CD4-positive, alpha-beta T cell (primary cell): ENCODE data around the gene PCDHGB7. TPM values are rescaled to one million over a fixed set of nuclear protein-coding genes. Genes with fewer than 3 reads are reported as not detected.

Experiments used
- ATAC-seq: fragments of 200-7000 bp; cut with Tn5 transposase; one replicate; pipeline ENCODE4 v1.10.0; 2022; ENCODE audit warnings: mild to moderate bottlenecking; ENCODE audit not compliant: poor library complexity
- CTCF ChIA-PET: fragments of 350-600 bp; sonication (Branson Sonifier 250); formaldehyde crosslinking; loops from one replicate; lab custom pipeline; 2021; ENCODE audit warnings: antibody characterized with exemption, inconsistent platforms; lab: Charles Lee
- POLR2A ChIA-PET: fragments of 350-600 bp; sonication (Branson Sonifier 250); formaldehyde crosslinking; loops from one replicate; lab custom pipeline; 2021; ENCODE audit warnings: antibody characterized with exemption, inconsistent platforms; lab: Charles Lee
- DNase-seq, 14 experiments: peaks; one replicate each; pipeline ENCODE4 v3.0.0-alpha.2; 2013 to 2020; ENCODE audit warnings: mixed read lengths in 2 of 14
- H3K27ac ChIP-seq, 2 donors: one replicate each; pipeline versions ENCODE4 v1.5.1 to v1.7.0; 2013; ENCODE audit warnings: low read length in 2 of 2, low read depth in 1 of 2, mild to moderate bottlenecking in 1 of 2
- H3K27me3 ChIP-seq, 2 experiments: 1 replicate in 1 of 2; 2 replicates in 1 of 2; pipeline versions ENCODE4 v1.6.1 to v1.7.0; 2013; ENCODE audit warnings: low read length in 2 of 2, control low read depth in 1 of 2, mild to moderate bottlenecking in 1 of 2, moderate library complexity in 1 of 2; ENCODE audit not compliant: insufficient read depth in 2 of 2, control insufficient read depth in 1 of 2
- H3K36me3 ChIP-seq: one replicate; pipeline ENCODE4 v1.6.1; 2013; ENCODE audit warnings: low read length, control low read depth; ENCODE audit not compliant: insufficient read depth
- H3K4me1 ChIP-seq: one replicate; pipeline ENCODE4 v1.6.1; 2013; ENCODE audit warnings: low read length, control low read depth; ENCODE audit not compliant: insufficient read depth
- H3K4me3 ChIP-seq: one replicate; pipeline ENCODE4 v1.5.1; 2013; ENCODE audit warnings: mild to moderate bottlenecking, low read length, moderate library complexity
- H3K9me3 ChIP-seq, 2 experiments: 1 replicate in 1 of 2; 2 replicates in 1 of 2; pipeline versions ENCODE4 v1.6.1 to v1.7.0; 2013; ENCODE audit warnings: low read length in 2 of 2, mild to moderate bottlenecking in 2 of 2, control low read depth in 1 of 2, moderate library complexity in 1 of 2; ENCODE audit not compliant: control insufficient read depth in 1 of 2, insufficient read depth in 1 of 2
- H3K27ac Mint-ChIP-seq: one replicate; pipeline ENCODE4 v1.8.0; 2020; ENCODE audit warnings: mixed read lengths
- H3K27me3 Mint-ChIP-seq: one replicate; pipeline ENCODE4 v1.8.0; 2021; ENCODE audit warnings: mixed read lengths
- H3K36me3 Mint-ChIP-seq: one replicate; pipeline ENCODE4 v1.8.0; 2021; ENCODE audit warnings: low read depth, mixed read lengths
- H3K4me1 Mint-ChIP-seq: one replicate; pipeline ENCODE4 v1.8.0; 2021; ENCODE audit warnings: low read depth, mixed read lengths
- H3K4me3 Mint-ChIP-seq: one replicate; pipeline ENCODE4 v1.8.0; 2020; ENCODE audit warnings: mild to moderate bottlenecking, mixed read lengths
- H3K9me3 Mint-ChIP-seq: one replicate; pipeline ENCODE4 v1.8.0; 2020; ENCODE audit warnings: mixed read lengths
- intact Hi-C, 2 experiments: fragments of 100-400 bp; cut with DNase I in 1 of 2; cut with micrococcal nuclease in 1 of 2; formaldehyde crosslinking; loops; one replicate each; pipeline versions ENCODE4 v1.15.1 to v1.9.0; 2023 to 2025; cut with DNase I, micrococcal nuclease
- total RNA-seq, 174 experiments: library from RNA in 2 of 174; stranded (reverse) in 2 of 174; gene quantifications; one replicate each; pipeline ENCODE4 v1.2.3 and lab custom pipeline; 2021 to 2026
- TF ChIP-seq, protein P1 (sequence below): fragments of 200-600 bp; IDR thresholded peaks from one replicate; pipeline ENCODE4 v1.8.0; 2022; ENCODE audit warnings: antibody characterized with exemption, mild to moderate bottlenecking

PCDHGB7 gene
- total RNA-seq, 2 experiments from 2014 or later = not detected

DNA sequence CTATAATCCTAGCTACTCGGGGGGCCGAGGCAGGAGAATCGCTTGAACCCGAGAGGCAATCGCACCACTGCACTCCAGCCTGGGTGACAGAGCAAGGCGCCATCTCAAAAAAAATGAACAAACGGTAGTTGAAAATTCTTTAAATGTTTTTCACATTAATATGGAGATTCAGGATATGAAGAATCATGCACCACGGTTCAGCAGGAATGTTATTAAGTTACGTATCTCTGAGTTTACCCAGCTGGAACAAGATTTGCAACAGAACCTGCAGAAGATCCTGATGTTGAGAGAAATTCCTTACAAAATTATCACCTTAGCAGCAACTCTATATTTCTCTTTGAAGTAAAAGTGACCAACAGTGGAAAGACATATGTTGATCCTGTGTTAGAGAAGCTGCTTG, 22.9 kb downstream of the PCDHGB7 start:
- intact Hi-C loops = no loop called here
- CTCF ChIA-PET = no interaction called here
- ATAC-seq = no peak

DNA sequence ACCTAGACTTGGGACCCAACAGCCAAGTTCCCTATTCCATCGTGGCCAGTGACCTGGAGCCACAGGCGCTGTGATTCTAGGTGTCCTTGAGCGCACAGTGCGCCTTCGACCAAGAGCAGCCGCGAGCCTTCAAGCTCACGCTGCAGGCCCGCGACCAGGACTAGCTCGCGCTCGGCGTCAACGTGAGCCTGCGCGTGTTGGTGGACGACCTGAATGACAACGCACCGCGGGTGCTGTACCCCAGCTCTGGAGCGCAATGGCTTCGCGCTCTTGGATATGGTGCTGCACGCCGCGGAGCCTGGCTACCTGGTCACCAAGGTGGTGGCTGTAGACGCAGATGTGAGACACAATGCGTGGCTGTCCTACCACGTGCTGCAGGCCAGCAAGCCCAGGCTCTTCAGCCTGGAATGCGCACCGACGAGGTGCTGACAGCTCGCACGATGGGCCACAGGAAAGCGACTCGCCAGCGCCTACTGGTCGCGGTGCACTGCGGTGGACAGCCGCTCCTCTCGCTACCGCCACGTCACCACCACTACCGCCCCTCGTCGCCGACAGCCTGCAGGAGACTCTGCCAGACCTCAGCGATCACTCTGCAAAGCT, 24.2 kb downstream of the PCDHGB7 start:
- TF ChIP-seq, protein P1, sequence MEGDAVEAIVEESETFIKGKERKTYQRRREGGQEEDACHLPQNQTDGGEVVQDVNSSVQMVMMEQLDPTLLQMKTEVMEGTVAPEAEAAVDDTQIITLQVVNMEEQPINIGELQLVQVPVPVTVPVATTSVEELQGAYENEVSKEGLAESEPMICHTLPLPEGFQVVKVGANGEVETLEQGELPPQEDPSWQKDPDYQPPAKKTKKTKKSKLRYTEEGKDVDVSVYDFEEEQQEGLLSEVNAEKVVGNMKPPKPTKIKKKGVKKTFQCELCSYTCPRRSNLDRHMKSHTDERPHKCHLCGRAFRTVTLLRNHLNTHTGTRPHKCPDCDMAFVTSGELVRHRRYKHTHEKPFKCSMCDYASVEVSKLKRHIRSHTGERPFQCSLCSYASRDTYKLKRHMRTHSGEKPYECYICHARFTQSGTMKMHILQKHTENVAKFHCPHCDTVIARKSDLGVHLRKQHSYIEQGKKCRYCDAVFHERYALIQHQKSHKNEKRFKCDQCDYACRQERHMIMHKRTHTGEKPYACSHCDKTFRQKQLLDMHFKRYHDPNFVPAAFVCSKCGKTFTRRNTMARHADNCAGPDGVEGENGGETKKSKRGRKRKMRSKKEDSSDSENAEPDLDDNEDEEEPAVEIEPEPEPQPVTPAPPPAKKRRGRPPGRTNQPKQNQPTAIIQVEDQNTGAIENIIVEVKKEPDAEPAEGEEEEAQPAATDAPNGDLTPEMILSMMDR = no peak
- Mint-ChIP-seq H3K36me3 (no peaks in the 10 kb centered on the region), H3K9me3 (no peaks in the 10 kb centered on the region), H3K27ac (no peak overlapping the region), H3K27me3 (peaks cover 66% of the 10 kb centered on the region), H3K4me3 (no peak overlapping the region), H3K4me1 (no peaks in the 10 kb centered on the region)
- Histone ChIP-seq H3K9me3 (peaks cover 0 to 9% of the 10 kb centered on the region in 2 experiments), H3K4me1 (no peaks in the 10 kb centered on the region), H3K36me3 (no peaks in the 10 kb centered on the region), H3K27me3 (peaks cover 0 to 9% of the 10 kb centered on the region in 2 experiments), H3K27ac (no peak overlapping the region), H3K4me3 (no peak overlapping the region)
- intact Hi-C loops = no loop called here
- CTCF ChIA-PET = no interaction called here
- no peak for DNase-seq
- POLR2A ChIA-PET = no interaction called here
- no peak for ATAC-seq

More for the DNA sequence above, 22.9 kb downstream of the PCDHGB7 start:
- Mint-ChIP-seq H3K4me3 (no peak overlapping the region), H3K27me3 (peaks cover 66% of the 10 kb centered on the region), H3K36me3 (no peaks in the 10 kb centered on the region), H3K4me1 (no peaks in the 10 kb centered on the region), H3K27ac (no peak overlapping the region), H3K9me3 (no peaks in the 10 kb centered on the region)
- Histone ChIP-seq H3K9me3 (peaks cover 0 to 9% of the 10 kb centered on the region in 2 experiments), H3K4me3 (no peak overlapping the region), H3K4me1 (no peaks in the 10 kb centered on the region), H3K27ac (no peak overlapping the region), H3K27me3 (peaks cover 0 to 5% of the 10 kb centered on the region in 2 experiments), H3K36me3 (no peaks in the 10 kb centered on the region)
- TF ChIP-seq, protein P1 = no peak
- DNase-seq = no peak
- POLR2A ChIA-PET = no interaction called here

DNA sequence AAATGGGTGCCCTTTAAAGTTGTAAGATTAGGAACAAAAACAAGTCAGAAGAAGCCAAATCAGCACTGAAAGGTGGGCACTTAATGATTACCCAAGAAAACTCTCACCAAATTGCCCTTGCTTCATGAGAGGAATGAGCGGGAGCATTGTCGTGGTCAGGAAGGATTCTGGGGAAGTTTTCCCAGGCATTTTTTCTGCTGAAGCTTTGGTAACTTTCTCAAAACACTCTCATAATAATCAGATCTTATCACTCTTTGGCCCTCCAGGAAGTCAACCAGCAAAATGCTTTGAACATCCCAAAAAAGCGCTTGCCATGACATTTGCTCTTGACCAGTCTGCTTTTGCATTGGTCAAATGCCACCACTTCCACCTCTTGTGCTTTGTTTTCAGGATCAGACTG, 47.9 kb downstream of the PCDHGB7 start:
- intact Hi-C loops = no loop called here
- CTCF ChIA-PET = interaction anchor here (1.7 kb wide), 1 partner anchor 10 kb away, joined by 4 read pairs; no protein-coding TSS in a partner anchor

More for the DNA sequence above, 47.9 kb downstream of the PCDHGB7 start:
- no peaks in the 10 kb centered on the region for H3K4me1 Mint-ChIP-seq
- H3K4me3 Mint-ChIP-seq = no peak overlapping the region
- Histone ChIP-seq H3K36me3 (no peaks in the 10 kb centered on the region), H3K9me3 (peaks cover 0 to 7% of the 10 kb centered on the region in 2 experiments), H3K27ac (no peak overlapping the region), H3K4me1 (no peaks in the 10 kb centered on the region), H3K27me3 (no peaks in the 10 kb centered on the region), H3K4me3 (no peak overlapping the region)
- no peak for DNase-seq
- H3K27me3 Mint-ChIP-seq = peaks cover 44% of the 10 kb centered on the region
- no peak overlapping the region for H3K27ac Mint-ChIP-seq
- no peak for ATAC-seq
- POLR2A ChIA-PET = no interaction called here
- no peaks in the 10 kb centered on the region for H3K36me3 Mint-ChIP-seq
- peaks cover 2% of the 10 kb centered on the region for H3K9me3 Mint-ChIP-seq
- TF ChIP-seq, protein P1 = no peak

Other genes starting within 250 kb of the PCDHGB7 start
- not detected for gene PCDHB7, start 245.0 kb upstream of the PCDHGB7 start, total RNA-seq
- gene PCDHB8, start 239.9 kb upstream of the PCDHGB7 start, total RNA-seq = not detected
- not detected for gene PCDHB16, start 235.3 kb upstream of the PCDHGB7 start, total RNA-seq
- gene PCDHB9, start 230.5 kb upstream of the PCDHGB7 start, total RNA-seq = not detected
- gene PCDHB10, start 225.3 kb upstream of the PCDHGB7 start, total RNA-seq = not detected
- not detected for gene PCDHB11, start 218.1 kb upstream of the PCDHGB7 start, total RNA-seq
- gene PCDHB12, start 209.0 kb upstream of the PCDHGB7 start, total RNA-seq = not detected
- not detected for gene PCDHB13, start 203.8 kb upstream of the PCDHGB7 start, total RNA-seq
- not detected for gene PCDHB14, start 194.3 kb upstream of the PCDHGB7 start, total RNA-seq
- gene PCDHB15, start 172.3 kb upstream of the PCDHGB7 start, total RNA-seq = not detected
- under 1 TPM in 1 of 2 experiments, not detected in 1; 0.22 TPM for gene SLC25A2, start 113.6 kb upstream of the PCDHGB7 start, total RNA-seq
- 10 to 100 TPM; 80.5 TPM for gene TAF7, start 96.9 kb upstream of the PCDHGB7 start, total RNA-seq
- gene PCDHGA1, start 87.2 kb upstream of the PCDHGB7 start, total RNA-seq = not detected
- not detected for gene PCDHGA2, start 78.9 kb upstream of the PCDHGB7 start, total RNA-seq
- gene PCDHGA3, start 73.8 kb upstream of the PCDHGB7 start, total RNA-seq = not detected
- under 1 TPM in 1 of 2 experiments, not detected in 1; 0.05 TPM for gene PCDHGB1, start 67.6 kb upstream of the PCDHGB7 start, total RNA-seq
- gene PCDHGA4, start 62.7 kb upstream of the PCDHGB7 start, total RNA-seq = under 1 TPM; 0.08 TPM
- gene PCDHGB2, start 57.7 kb upstream of the PCDHGB7 start, total RNA-seq = under 1 TPM; 0.19 to 0.20 TPM
- gene PCDHGA5, start 53.5 kb upstream of the PCDHGB7 start, total RNA-seq = under 1 TPM in 1 of 2 experiments, not detected in 1; 0.08 TPM
- gene PCDHGB3, start 47.4 kb upstream of the PCDHGB7 start, total RNA-seq = under 1 TPM; 0.11 to 0.28 TPM
- under 1 TPM in 1 of 2 experiments, not detected in 1; 0.11 TPM for gene PCDHGA6, start 43.8 kb upstream of the PCDHGB7 start, total RNA-seq
- gene PCDHGA7, start 34.9 kb upstream of the PCDHGB7 start, total RNA-seq = not detected
- not detected for gene PCDHGB4, start 30.0 kb upstream of the PCDHGB7 start, total RNA-seq
- gene PCDHGA8, start 25.0 kb upstream of the PCDHGB7 start, total RNA-seq = not detected
- gene PCDHGB5, start 19.7 kb upstream of the PCDHGB7 start, total RNA-seq = under 1 TPM; 0.14 to 0.20 TPM
- gene PCDHGA9, start 14.9 kb upstream of the PCDHGB7 start, total RNA-seq = not detected
- under 1 TPM in 1 of 2 experiments, not detected in 1; 0.06 TPM for gene PCDHGB6, start 9.7 kb upstream of the PCDHGB7 start, total RNA-seq
- under 1 TPM in 1 of 2 experiments, not detected in 1; 0.08 TPM for gene PCDHGA10, start 4.7 kb upstream of the PCDHGB7 start, total RNA-seq
- gene PCDHGA11, start 3.4 kb downstream of the PCDHGB7 start, total RNA-seq = not detected
- not detected for gene PCDHGA12, start 12.8 kb downstream of the PCDHGB7 start, total RNA-seq
- not detected for gene PCDHGC3, start 58.3 kb downstream of the PCDHGB7 start, total RNA-seq
- not detected for gene PCDHGC4, start 67.4 kb downstream of the PCDHGB7 start, total RNA-seq
- not detected for gene PCDHGC5, start 71.4 kb downstream of the PCDHGB7 start, total RNA-seq
- 100 to 1,000 TPM; 159 to 161 TPM for gene DIAPH1, start 201.3 kb downstream of the PCDHGB7 start, total RNA-seq
- gene HDAC3, start 219.2 kb downstream of the PCDHGB7 start, total RNA-seq = 10 to 100 TPM; 51.1 to 52.7 TPM
- gene RELL2, start 219.3 kb downstream of the PCDHGB7 start, total RNA-seq = 10 to 100 TPM; 10.9 to 11.4 TPM
- gene FCHSD1, start 233.7 kb downstream of the PCDHGB7 start, total RNA-seq = 10 to 100 TPM; 79.8 to 86.8 TPM